Measurements from ENCODE around the gene LOXHD1.

- no peak for TF ChIP-seq EZH2 (IDR thresholded peaks at IDR 0.05; ENCODE audit: borderline replicate concordance, low read length)
- TF ChIP-seq CTCF (conservative IDR thresholded peaks at IDR 0.05 in 1 of 2, IDR thresholded peaks at IDR 0.05 in 1 of 2; ENCODE audit: extremely low read depth in 1 of 2, insufficient read depth in 1 of 2, low read depth in 1 of 2, low read length in 2 of 2): no peak
These were observed 15.3 kb upstream of the LOXHD1 start for GRCh38 chr18:46672062-46672970.
